ENCODE data around the gene MARVELD1. TPM values are rescaled to one million over a fixed set of nuclear protein-coding genes. Genes with fewer than 3 reads are reported as not detected.

Gene MARVELD1
- total RNA-seq, 1 donor from 2014 or later = 4.7 TPM

GRCh38 chr10:97744405-97745035 is 31.0 kb downstream of the MARVELD1 start:
- Histone ChIP-seq H3K27me3 (ENCODE audit: control insufficient read depth, insufficient read depth, low read length) (no peaks in the 10 kb centered on the region), H3K36me3 (ENCODE audit: control insufficient read depth, insufficient read depth, low read length) (peaks cover 26% of the 10 kb centered on the region), H3K4me3 (ENCODE audit: low read depth, low read length) (no peak overlapping the region)
- DNase-seq (ENCODE audit: low read depth) (no peak), FAIRE-seq (peak; percentile 55)
- TF ChIP-seq CTCF (IDR thresholded peaks at IDR 0.05; ENCODE audit: insufficient read depth, low read length, severe bottlenecking) = no peak

GRCh38 chr10:97747573-97747972 is 34.0 kb downstream of the MARVELD1 start:
- DNase-seq (ENCODE audit: low read depth) = no peak
- FAIRE-seq = no peak
- H3K36me3 ChIP-seq (ENCODE audit: control insufficient read depth, insufficient read depth, low read length) = peaks cover 36% of the 10 kb centered on the region
- H3K27me3 ChIP-seq (ENCODE audit: control insufficient read depth, insufficient read depth, low read length) = no peaks in the 10 kb centered on the region
- TF ChIP-seq CTCF (IDR thresholded peaks at IDR 0.05; ENCODE audit: insufficient read depth, low read length, severe bottlenecking) = no peak
- no peak overlapping the region for H3K4me3 ChIP-seq (ENCODE audit: low read depth, low read length)

GRCh38 chr10:97748116-97748515 is 34.6 kb downstream of the MARVELD1 start:
- peaks cover 36% of the 10 kb centered on the region for H3K36me3 ChIP-seq (ENCODE audit: control insufficient read depth, insufficient read depth, low read length)

GRCh38 chr10:97752956-97753355 is 39.4 kb downstream of the MARVELD1 start:
- H3K36me3 ChIP-seq (ENCODE audit: control insufficient read depth, insufficient read depth, low read length) = peaks cover 47% of the 10 kb centered on the region
- no peak for TF ChIP-seq CTCF (IDR thresholded peaks at IDR 0.05; ENCODE audit: insufficient read depth, low read length, severe bottlenecking)
- no peaks in the 10 kb centered on the region for H3K27me3 ChIP-seq (ENCODE audit: control insufficient read depth, insufficient read depth, low read length)
- no peak overlapping the region for H3K4me3 ChIP-seq (ENCODE audit: low read depth, low read length)
- DNase-seq (ENCODE audit: low read depth) (no peak), FAIRE-seq (no peak)

More at GRCh38 chr10:97748116-97748515, 34.6 kb downstream of the MARVELD1 start:
- H3K27me3 ChIP-seq (ENCODE audit: control insufficient read depth, insufficient read depth, low read length) = no peaks in the 10 kb centered on the region
- no peak for DNase-seq (ENCODE audit: low read depth)
- FAIRE-seq = no peak
- no peak overlapping the region for H3K4me3 ChIP-seq (ENCODE audit: low read depth, low read length)
- TF ChIP-seq CTCF (IDR thresholded peaks at IDR 0.05; ENCODE audit: insufficient read depth, low read length, severe bottlenecking) = no peak

GRCh38 chr10:97754726-97755125 is 41.2 kb downstream of the MARVELD1 start:
- peaks cover 43% of the 10 kb centered on the region for H3K36me3 ChIP-seq (ENCODE audit: control insufficient read depth, insufficient read depth, low read length)
- no peak for FAIRE-seq
- no peak for TF ChIP-seq CTCF (IDR thresholded peaks at IDR 0.05; ENCODE audit: insufficient read depth, low read length, severe bottlenecking)
- H3K27me3 ChIP-seq (ENCODE audit: control insufficient read depth, insufficient read depth, low read length) = no peaks in the 10 kb centered on the region
- no peak overlapping the region for H3K4me3 ChIP-seq (ENCODE audit: low read depth, low read length)
- DNase-seq (ENCODE audit: low read depth) = no peak

GRCh38 chr10:97755718-97756117 is 42.2 kb downstream of the MARVELD1 start:
- Histone ChIP-seq H3K4me3 (ENCODE audit: low read depth, low read length) (no peak overlapping the region), H3K27me3 (ENCODE audit: control insufficient read depth, insufficient read depth, low read length) (no peaks in the 10 kb centered on the region), H3K36me3 (ENCODE audit: control insufficient read depth, insufficient read depth, low read length) (peaks cover 43% of the 10 kb centered on the region)
- FAIRE-seq (no peak), DNase-seq (ENCODE audit: low read depth) (no peak)
- TF ChIP-seq CTCF (IDR thresholded peaks at IDR 0.05; ENCODE audit: insufficient read depth, low read length, severe bottlenecking) = no peak

All from bronchial epithelial cell (primary cell).